Osteoblast (primary cell): Measurements from ENCODE around the gene CHST9. TPM values are rescaled to one million over a fixed set of nuclear protein-coding genes. Genes with fewer than 3 reads are reported as not detected.

Source experiments
- DNase-seq: peaks from one replicate; pipeline ENCODE4 v3.0.0; 2011; ENCODE audit warnings: low spot score, mixed read lengths; ENCODE audit not compliant: insufficient read length; ENCODE audit errors: missing footprints
- H2AFZ ChIP-seq: 2 replicates; pipeline ENCODE4 v1.6.0; 2011; ENCODE audit warnings: mild to moderate bottlenecking, low read length
- H3K27ac ChIP-seq: 2 replicates; pipeline ENCODE4 v1.5.1; 2011; ENCODE audit warnings: mild to moderate bottlenecking, low read depth, low read length, moderate library complexity
- H3K27me3 ChIP-seq: 2 replicates; pipeline ENCODE4 v1.6.0; 2012; ENCODE audit warnings: mild to moderate bottlenecking, control low read depth, inconsistent platforms, low read length, moderate library complexity; ENCODE audit not compliant: insufficient read depth
- H3K36me3 ChIP-seq: 2 replicates; pipeline ENCODE4 v1.5.1; 2011; ENCODE audit warnings: mild to moderate bottlenecking, low read length, control low read depth, moderate library complexity; ENCODE audit not compliant: insufficient read depth
- H3K4me1 ChIP-seq: 2 replicates; pipeline ENCODE4 v1.5.1; 2011; ENCODE audit warnings: mild to moderate bottlenecking, low read length, control low read depth, moderate library complexity; ENCODE audit not compliant: insufficient read depth
- H3K4me2 ChIP-seq: 2 replicates; pipeline ENCODE4 v1.6.0; 2011; ENCODE audit warnings: mild to moderate bottlenecking, low read length; ENCODE audit not compliant: insufficient read depth
- H3K4me3 ChIP-seq: fragments of 200-600 bp; sonication (generic); 3 replicates; pipeline ENCODE4 v1.5.1; 2012; ENCODE audit warnings: mild to moderate bottlenecking, low read length, inconsistent platforms; ENCODE audit not compliant: insufficient read depth
- H3K79me2 ChIP-seq: 2 replicates; pipeline ENCODE4 v1.6.0; 2012; ENCODE audit warnings: mild to moderate bottlenecking, low read length, control low read depth, inconsistent platforms; ENCODE audit not compliant: insufficient read depth
- H3K9me3 ChIP-seq: 2 replicates; pipeline ENCODE4 v1.5.1; 2011; ENCODE audit warnings: low read depth, low read length, control low read depth
- H4K20me1 ChIP-seq: 2 replicates; pipeline ENCODE4 v1.6.0; 2012; ENCODE audit warnings: mild to moderate bottlenecking, low read length, control low read depth; ENCODE audit not compliant: insufficient read depth
- total RNA-seq: library from RNA; depleted of rRNA; stranded (reverse); fragments of >200 nt; gene quantifications from 2 replicates; pipeline ENCODE4 v1.2.3, GENCODE V29; 2012
- TF ChIP-seq, protein P1 (sequence below): IDR thresholded peaks from 2 replicates; pipeline ENCODE4 v1.5.1; 2011; ENCODE audit warnings: mild to moderate bottlenecking, low read depth, low read length, moderate library complexity; ENCODE audit errors: extremely low read depth

CHST9 gene
- total RNA-seq, 1 donor, result not detected

DNA sequence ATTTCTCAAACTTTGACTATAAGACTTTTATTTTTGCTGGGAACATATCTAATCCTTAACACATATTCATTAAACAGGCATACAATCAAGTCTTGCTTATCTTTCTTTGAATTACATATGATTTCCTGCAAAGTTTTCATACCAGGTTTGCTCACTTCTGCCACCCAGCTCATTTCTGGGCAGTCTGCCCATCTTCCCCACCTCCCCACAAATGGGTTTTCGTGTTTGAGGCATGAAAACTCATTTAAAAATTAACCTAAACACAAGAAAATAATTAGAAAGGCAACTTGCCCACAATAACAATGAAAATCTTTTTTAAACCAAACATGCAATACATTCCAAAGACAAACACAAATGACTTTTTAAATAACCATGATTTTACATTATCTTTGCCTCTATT, 3.4 kb downstream of the CHST9 start:
- TF ChIP-seq, protein P1, sequence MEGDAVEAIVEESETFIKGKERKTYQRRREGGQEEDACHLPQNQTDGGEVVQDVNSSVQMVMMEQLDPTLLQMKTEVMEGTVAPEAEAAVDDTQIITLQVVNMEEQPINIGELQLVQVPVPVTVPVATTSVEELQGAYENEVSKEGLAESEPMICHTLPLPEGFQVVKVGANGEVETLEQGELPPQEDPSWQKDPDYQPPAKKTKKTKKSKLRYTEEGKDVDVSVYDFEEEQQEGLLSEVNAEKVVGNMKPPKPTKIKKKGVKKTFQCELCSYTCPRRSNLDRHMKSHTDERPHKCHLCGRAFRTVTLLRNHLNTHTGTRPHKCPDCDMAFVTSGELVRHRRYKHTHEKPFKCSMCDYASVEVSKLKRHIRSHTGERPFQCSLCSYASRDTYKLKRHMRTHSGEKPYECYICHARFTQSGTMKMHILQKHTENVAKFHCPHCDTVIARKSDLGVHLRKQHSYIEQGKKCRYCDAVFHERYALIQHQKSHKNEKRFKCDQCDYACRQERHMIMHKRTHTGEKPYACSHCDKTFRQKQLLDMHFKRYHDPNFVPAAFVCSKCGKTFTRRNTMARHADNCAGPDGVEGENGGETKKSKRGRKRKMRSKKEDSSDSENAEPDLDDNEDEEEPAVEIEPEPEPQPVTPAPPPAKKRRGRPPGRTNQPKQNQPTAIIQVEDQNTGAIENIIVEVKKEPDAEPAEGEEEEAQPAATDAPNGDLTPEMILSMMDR, result no peak
- Histone ChIP-seq H4K20me1 (no peaks in the 10 kb centered on the region), H3K4me2 (no peak overlapping the region)

GRCh38 chr18:27178424-27178823, 6.7 kb downstream of the CHST9 start:
- no peak overlapping the region for H3K4me3 ChIP-seq
- H3K27ac ChIP-seq, result no peak overlapping the region
- H3K79me2 ChIP-seq, result no peaks in the 10 kb centered on the region
- no peaks in the 10 kb centered on the region for H3K27me3 ChIP-seq
- TF ChIP-seq, protein P1, result no peak
- DNase-seq, result no peak
- no peaks in the 10 kb centered on the region for H4K20me1 ChIP-seq
- no peak overlapping the region for H3K4me2 ChIP-seq
- no peak overlapping the region for H2AFZ ChIP-seq
- no peaks in the 10 kb centered on the region for H3K36me3 ChIP-seq
- no peaks in the 10 kb centered on the region for H3K4me1 ChIP-seq
- H3K9me3 ChIP-seq, result peaks cover 2% of the 10 kb centered on the region

More for the DNA sequence above, 3.4 kb downstream of the CHST9 start:
- DNase-seq, result no peak
- Histone ChIP-seq H3K4me1 (no peaks in the 10 kb centered on the region), H3K4me3 (no peak overlapping the region), H2AFZ (no peak overlapping the region), H3K9me3 (peaks cover 2% of the 10 kb centered on the region), H3K36me3 (no peaks in the 10 kb centered on the region), H3K79me2 (no peaks in the 10 kb centered on the region), H3K27ac (no peak overlapping the region), H3K27me3 (no peaks in the 10 kb centered on the region)

- Histone ChIP-seq H3K4me1 (no peaks in the 10 kb centered on the region), H3K4me2 (no peak overlapping the region), H3K4me3 (no peak overlapping the region), H3K27ac (no peak overlapping the region), H3K27me3 (no peaks in the 10 kb centered on the region), H3K9me3 (peaks cover 2% of the 10 kb centered on the region), H2AFZ (no peak overlapping the region), H4K20me1 (no peaks in the 10 kb centered on the region), H3K79me2 (no peaks in the 10 kb centered on the region), H3K36me3 (no peaks in the 10 kb centered on the region)
- DNase-seq, result no peak
- TF ChIP-seq, protein P1, result no peak
These were observed 9.2 kb downstream of the CHST9 start for GRCh38 chr18:27175914-27176313.

DNA sequence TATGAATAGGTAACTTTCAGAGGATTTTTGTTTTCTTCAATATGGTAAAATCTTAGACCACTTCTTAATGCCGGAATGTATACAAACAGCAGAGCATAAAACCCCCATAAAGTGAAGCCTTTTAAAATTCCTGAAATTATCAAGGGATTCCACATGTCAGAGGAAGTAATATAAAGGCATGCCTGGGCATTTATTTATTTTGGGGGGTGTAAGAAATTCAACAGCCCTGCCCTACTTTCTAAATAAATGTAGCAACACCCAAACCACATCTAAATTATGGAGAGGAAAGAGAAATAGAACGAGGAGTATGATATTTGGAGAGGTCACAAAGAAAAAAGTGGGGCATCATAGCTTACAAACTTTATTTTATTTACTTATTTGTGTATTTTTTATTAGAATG, 9.9 kb downstream of the CHST9 start:
- H3K4me3 ChIP-seq, result no peak overlapping the region
- DNase-seq, result no peak
- TF ChIP-seq, protein P1, result no peak
- H3K79me2 ChIP-seq, result no peaks in the 10 kb centered on the region
- H3K4me1 ChIP-seq, result no peaks in the 10 kb centered on the region
- H2AFZ ChIP-seq, result no peak overlapping the region
- no peak overlapping the region for H3K4me2 ChIP-seq
- H3K36me3 ChIP-seq, result no peaks in the 10 kb centered on the region
- no peaks in the 10 kb centered on the region for H3K27me3 ChIP-seq
- no peak overlapping the region for H3K27ac ChIP-seq
- H4K20me1 ChIP-seq, result no peaks in the 10 kb centered on the region
- peaks cover 2% of the 10 kb centered on the region for H3K9me3 ChIP-seq
